ENCODE results near the gene LRRC53. TPM values are rescaled to one million over a fixed set of nuclear protein-coding genes. Genes with fewer than 3 reads are reported as not detected.

The LRRC53 gene
- total and polyA plus RNA-seq, 9 of the 15 experiments (the other 6 are each of a cell fraction or from before 2014, with no cell fraction given), result not detected

DNA sequence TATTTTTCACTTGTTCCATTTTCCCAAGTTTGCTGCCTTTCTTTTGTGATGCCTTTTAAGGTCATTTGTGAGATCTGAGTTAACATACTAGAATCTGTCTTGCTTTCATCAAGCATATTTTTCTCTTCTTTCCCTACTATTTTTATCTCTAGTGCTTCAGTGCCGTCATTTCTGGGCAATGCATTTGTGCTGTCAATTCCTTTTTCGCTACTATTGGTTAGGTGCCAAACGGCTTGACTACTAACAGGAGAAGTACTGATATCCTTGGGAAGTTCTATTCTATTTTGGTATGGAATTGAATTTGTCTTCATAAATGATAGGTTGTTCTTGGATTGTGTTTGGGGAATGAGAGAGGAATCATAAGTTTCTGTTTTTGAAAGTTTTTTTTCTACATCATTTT is 42.2 kb downstream of the LRRC53 start:
- Histone ChIP-seq H4K20me1 (replicated peaks; ENCODE audit: control insufficient read depth, insufficient read depth, low read length) (no peaks in the 10 kb centered on the region), H3K9me1 (ENCODE audit: control insufficient read depth, insufficient read depth, low read length) (no peaks in the 10 kb centered on the region), H3K4me3 (no peak overlapping the region), H2AFZ (ENCODE audit: low read depth, low read length) (no peak overlapping the region), H3K27me3 (ENCODE audit: control insufficient read depth in 2 of 2, insufficient read depth in 2 of 2, low read length in 2 of 2) (no peaks in the 10 kb centered on the region), H3K4me2 (ENCODE audit: insufficient read depth, low read length) (no peak overlapping the region), H3K36me3 (ENCODE audit: control insufficient read depth, insufficient read depth, low read length) (no peaks in the 10 kb centered on the region), H3K9me3 (replicated peaks; ENCODE audit: control insufficient read depth, insufficient read depth, low read depth, low read length) (no peaks in the 10 kb centered on the region), H3K79me2 (ENCODE audit: control insufficient read depth, insufficient read depth, low read length) (no peaks in the 10 kb centered on the region), H3K27ac (ENCODE audit: extremely low read depth, low read depth, low read length) (no peak overlapping the region), H3K9ac (ENCODE audit: insufficient read depth in 1 of 2, low read depth in 2 of 2, low read length in 2 of 2) (no peak overlapping the region), H3K4me1 (replicated peaks in 1 of 2; ENCODE audit: control insufficient read depth in 2 of 2, insufficient read depth in 2 of 2, low read length in 2 of 2) (no peaks in the 10 kb centered on the region)
- in situ Hi-C loops (cut with MboI) (no loop called here), intact Hi-C loops (cut with micrococcal nuclease) (no loop called here)
- POLR2A ChIA-PET, result no interaction called here
- no TSS peak for BruUV-seq (replicated peaks)
- DNase-seq (ENCODE audit: extremely low read depth in 1 of 4, low spot score in 3 of 4) (no peak), FAIRE-seq (no peak), ATAC-seq (no peak)
- CTCF ChIA-PET (ENCODE audit: low intra/inter-chr PET ratio), result no interaction called here
- WGBS (ENCODE audit: insufficient coverage, low coverage, missing lambda C conversion rate), result 0% methylated on average over 2 of the region's 3 CpGs
- TF ChIP-seq CAMTA2 (CRISPR knock-in tag; conservative IDR thresholded peaks at IDR 0.05) (no peak), CBX1 (IDR thresholded peaks at IDR 0.05; ENCODE audit: low read depth) (no peak)

DNA sequence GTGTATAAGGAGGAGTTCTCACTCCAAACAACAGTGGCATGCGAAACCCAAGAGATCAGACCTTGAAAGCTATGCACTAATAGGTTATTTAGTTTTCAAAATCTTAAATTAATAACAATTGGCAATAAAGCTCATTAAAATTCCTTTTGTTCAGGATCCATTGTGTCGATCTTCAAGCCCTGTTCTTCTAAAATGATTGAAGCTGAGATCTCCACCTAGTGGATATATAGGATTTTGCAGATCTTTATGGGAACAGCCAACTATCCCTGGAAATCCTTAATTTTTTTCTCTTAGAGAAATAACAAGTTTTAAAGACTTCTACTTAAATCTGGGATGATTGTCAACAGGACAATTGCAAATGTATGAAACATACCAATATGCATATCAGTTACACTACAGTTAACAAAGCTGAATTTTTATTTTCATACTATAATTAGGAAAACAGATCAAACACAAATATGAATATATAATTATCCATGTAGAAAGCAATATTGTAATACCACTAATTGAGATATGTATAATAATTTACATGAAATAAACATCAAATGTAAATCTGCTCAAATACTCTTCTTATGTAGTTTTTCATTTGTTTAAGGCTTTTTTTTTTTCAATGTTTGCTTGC is 43.3 kb downstream of the LRRC53 start:
- no TSS peak for BruUV-seq (replicated peaks)
- no peak overlapping the region for H3K9ac ChIP-seq (ENCODE audit: insufficient read depth in 1 of 2, low read depth in 2 of 2, low read length in 2 of 2)
- DNase-seq (ENCODE audit: extremely low read depth in 1 of 4, low spot score in 3 of 4) (peak; percentile 15 to 33 (median 30)), ATAC-seq (0 out of 3 replicates have a peak, but pooled peaks have one; percentile 38), FAIRE-seq (no peak)
- no peaks in the 10 kb centered on the region for H3K27me3 ChIP-seq (ENCODE audit: control insufficient read depth in 2 of 2, insufficient read depth in 2 of 2, low read length in 2 of 2)
- H3K79me2 ChIP-seq (ENCODE audit: control insufficient read depth, insufficient read depth, low read length), result no peaks in the 10 kb centered on the region
- intact Hi-C loops (cut with micrococcal nuclease), result loop anchor here (10.0 kb wide), 1 partner anchor 624 kb away; no protein-coding TSS in a partner anchor
- no peak overlapping the region for H3K27ac ChIP-seq (ENCODE audit: extremely low read depth, low read depth, low read length)
- 0% methylated on average over 2 of the region's 2 CpGs for WGBS (ENCODE audit: insufficient coverage, low coverage, missing lambda C conversion rate)
- H4K20me1 ChIP-seq (replicated peaks; ENCODE audit: control insufficient read depth, insufficient read depth, low read length), result no peaks in the 10 kb centered on the region
- no peak overlapping the region for H3K4me2 ChIP-seq (ENCODE audit: insufficient read depth, low read length)
- in situ Hi-C loops (cut with MboI), result no loop called here
- no peaks in the 10 kb centered on the region for H3K36me3 ChIP-seq (ENCODE audit: control insufficient read depth, insufficient read depth, low read length)
- no peaks in the 10 kb centered on the region for H3K9me1 ChIP-seq (ENCODE audit: control insufficient read depth, insufficient read depth, low read length)
- POLR2A ChIA-PET, result no interaction called here
- CTCF ChIA-PET (ENCODE audit: low intra/inter-chr PET ratio), result no interaction called here
- no peak overlapping the region for H2AFZ ChIP-seq (ENCODE audit: low read depth, low read length)
- no peaks in the 10 kb centered on the region for H3K4me1 ChIP-seq (replicated peaks in 1 of 2; ENCODE audit: control insufficient read depth in 2 of 2, insufficient read depth in 2 of 2, low read length in 2 of 2)
- H3K4me3 ChIP-seq, result no peak overlapping the region
- H3K9me3 ChIP-seq (replicated peaks; ENCODE audit: control insufficient read depth, insufficient read depth, low read depth, low read length), result no peaks in the 10 kb centered on the region
- no peak for TF ChIP-seq LEF1 (IDR thresholded peaks at IDR 0.05)
- TF ChIP-seq, protein P1, sequence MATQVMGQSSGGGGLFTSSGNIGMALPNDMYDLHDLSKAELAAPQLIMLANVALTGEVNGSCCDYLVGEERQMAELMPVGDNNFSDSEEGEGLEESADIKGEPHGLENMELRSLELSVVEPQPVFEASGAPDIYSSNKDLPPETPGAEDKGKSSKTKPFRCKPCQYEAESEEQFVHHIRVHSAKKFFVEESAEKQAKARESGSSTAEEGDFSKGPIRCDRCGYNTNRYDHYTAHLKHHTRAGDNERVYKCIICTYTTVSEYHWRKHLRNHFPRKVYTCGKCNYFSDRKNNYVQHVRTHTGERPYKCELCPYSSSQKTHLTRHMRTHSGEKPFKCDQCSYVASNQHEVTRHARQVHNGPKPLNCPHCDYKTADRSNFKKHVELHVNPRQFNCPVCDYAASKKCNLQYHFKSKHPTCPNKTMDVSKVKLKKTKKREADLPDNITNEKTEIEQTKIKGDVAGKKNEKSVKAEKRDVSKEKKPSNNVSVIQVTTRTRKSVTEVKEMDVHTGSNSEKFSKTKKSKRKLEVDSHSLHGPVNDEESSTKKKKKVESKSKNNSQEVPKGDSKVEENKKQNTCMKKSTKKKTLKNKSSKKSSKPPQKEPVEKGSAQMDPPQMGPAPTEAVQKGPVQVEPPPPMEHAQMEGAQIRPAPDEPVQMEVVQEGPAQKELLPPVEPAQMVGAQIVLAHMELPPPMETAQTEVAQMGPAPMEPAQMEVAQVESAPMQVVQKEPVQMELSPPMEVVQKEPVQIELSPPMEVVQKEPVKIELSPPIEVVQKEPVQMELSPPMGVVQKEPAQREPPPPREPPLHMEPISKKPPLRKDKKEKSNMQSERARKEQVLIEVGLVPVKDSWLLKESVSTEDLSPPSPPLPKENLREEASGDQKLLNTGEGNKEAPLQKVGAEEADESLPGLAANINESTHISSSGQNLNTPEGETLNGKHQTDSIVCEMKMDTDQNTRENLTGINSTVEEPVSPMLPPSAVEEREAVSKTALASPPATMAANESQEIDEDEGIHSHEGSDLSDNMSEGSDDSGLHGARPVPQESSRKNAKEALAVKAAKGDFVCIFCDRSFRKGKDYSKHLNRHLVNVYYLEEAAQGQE (IDR thresholded peaks at IDR 0.05; ENCODE audit: borderline replicate concordance), result peak; percentile 13; the same call in 1 of the 2 replicates
- TF ChIP-seq, protein P1 (CRISPR knock-in tag; IDR thresholded peaks at IDR 0.05; ENCODE audit: low read depth), result no peak
- TF ChIP-seq ZNF764 (CRISPR knock-in tag; IDR thresholded peaks at IDR 0.05; ENCODE audit: low read depth), result no peak
- no peak for TF ChIP-seq PPARD (CRISPR knock-in tag; IDR thresholded peaks at IDR 0.05)
- TF ChIP-seq, protein P2, sequence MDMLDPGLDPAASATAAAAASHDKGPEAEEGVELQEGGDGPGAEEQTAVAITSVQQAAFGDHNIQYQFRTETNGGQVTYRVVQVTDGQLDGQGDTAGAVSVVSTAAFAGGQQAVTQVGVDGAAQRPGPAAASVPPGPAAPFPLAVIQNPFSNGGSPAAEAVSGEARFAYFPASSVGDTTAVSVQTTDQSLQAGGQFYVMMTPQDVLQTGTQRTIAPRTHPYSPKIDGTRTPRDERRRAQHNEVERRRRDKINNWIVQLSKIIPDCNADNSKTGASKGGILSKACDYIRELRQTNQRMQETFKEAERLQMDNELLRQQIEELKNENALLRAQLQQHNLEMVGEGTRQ (CRISPR knock-in tag; IDR thresholded peaks at IDR 0.05), result no peak
